ENCODE data around the gene TMEM31.

TMEM31 gene

DNA sequence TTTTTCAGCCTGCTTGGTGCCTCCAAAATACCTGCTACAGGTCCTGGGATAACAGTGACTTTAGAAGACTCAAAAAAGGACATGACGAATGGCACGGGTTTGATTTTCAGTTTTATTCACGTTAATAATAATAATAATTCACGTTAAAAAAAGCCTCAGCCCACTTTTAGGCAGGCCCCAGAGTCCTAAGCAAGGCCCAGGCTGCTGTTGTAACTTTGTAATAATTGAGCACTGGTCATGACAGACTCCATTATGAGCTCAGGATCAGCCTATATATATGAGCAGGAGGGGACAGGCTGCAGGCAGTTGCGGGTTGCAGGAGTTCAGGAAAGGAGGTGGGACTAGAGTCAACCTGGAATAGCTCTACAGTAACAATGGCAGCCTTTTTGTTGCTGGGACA lies at the start of gene TMEM31:
Gene TMEM31 (plus strand): TSS at position 301 of the 400 bp plus-strand sequence. CDS start 1,350 bp downstream, outside the sequence.
- DNase-seq, result no peak

DNA sequence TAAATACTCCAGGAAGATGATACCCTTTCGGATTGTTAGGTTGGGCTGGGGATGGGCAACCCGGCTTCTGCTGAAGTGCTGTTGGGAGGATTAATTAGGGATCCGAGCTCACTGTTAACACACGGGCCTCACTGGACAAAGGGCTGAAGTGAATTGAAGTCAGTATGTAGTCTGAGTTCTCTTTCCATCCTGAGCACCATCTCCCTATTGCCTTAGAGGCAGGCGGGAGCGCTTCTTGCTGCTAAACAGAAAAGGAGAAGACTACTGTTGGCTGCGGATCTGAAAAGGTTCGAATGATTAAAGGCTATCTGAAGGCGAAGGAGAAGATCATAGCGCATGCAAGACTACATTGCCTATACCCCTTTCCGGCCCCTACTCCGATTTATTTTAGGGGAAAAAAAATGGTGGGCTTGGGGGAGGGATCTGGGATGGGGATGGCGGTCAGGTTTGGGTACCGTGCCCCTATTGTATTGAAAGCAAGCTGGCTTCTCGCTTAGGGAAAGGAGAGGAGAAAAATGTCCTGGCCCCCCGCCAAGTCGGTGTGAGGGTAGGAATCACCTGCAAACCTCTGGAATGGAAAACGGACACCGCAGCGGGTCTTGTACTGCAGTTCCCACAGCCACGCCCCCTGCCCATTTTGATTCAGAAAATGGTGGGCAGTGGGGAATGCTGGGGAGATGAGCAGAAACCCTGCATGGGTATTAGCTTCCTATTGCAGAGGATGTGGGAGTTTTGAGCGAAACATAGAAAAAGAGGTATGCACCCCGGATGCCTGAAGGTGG lies 46.5 kb upstream of the TMEM31 start:
- no peak for DNase-seq

- DNase-seq, result no peak
Measured at GRCh38 chrX:103666202-103667107, 44.3 kb upstream of the TMEM31 start.

GRCh38 chrX:103669745-103670144 lies 41.0 kb upstream of the TMEM31 start:
- DNase-seq, result no peak

DNA sequence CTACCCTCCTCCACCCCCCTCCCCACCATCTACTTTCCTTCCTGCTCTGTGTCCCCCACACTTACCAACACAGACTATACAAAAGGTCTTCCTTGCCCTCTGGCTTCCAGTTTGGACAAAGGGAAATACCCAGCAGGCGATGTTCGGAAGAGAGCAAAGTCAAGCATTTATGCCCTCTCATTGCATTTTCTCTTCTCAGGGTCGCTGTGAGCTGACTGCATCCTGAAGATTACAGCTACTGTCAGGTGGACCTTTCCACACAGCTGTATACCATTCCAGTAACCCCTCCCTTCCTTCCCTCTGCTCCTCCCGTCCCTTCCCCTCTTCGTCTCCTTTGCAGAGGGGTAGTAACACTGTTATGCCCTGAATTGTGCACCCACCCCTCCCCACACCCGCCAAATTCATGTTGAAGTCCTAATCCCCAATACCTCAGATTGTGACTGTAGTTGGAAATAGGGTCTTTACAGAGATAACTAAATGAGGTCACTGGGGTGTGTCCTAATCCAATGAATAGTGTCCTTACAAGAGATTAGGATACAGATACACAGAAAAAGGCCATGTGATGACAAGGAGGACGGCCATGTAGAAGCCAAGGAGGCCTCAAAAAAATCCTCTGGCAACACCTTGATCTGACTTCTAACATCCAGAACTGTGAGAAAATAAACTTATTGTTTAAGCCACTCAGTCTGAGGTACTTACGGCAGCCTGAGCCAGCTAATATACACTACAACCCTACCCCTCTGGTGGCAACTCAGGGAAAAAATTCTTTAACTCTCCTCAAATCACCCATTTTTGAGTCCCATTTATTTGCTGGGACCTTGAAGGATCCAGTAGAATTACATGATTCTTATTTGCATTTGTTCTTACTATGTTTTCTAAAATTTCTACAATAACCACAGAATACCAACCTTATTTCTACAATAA lies 35.9 kb upstream of the TMEM31 start:
- no peak for DNase-seq

- no peak for DNase-seq
Measured at GRCh38 chrX:103678199-103678993, 32.3 kb upstream of the TMEM31 start.

- no peak for DNase-seq
Measured at GRCh38 chrX:103681443-103681842, 29.3 kb upstream of the TMEM31 start.

GRCh38 chrX:103685396-103685795 lies 25.3 kb upstream of the TMEM31 start:
- no peak for DNase-seq

DNA sequence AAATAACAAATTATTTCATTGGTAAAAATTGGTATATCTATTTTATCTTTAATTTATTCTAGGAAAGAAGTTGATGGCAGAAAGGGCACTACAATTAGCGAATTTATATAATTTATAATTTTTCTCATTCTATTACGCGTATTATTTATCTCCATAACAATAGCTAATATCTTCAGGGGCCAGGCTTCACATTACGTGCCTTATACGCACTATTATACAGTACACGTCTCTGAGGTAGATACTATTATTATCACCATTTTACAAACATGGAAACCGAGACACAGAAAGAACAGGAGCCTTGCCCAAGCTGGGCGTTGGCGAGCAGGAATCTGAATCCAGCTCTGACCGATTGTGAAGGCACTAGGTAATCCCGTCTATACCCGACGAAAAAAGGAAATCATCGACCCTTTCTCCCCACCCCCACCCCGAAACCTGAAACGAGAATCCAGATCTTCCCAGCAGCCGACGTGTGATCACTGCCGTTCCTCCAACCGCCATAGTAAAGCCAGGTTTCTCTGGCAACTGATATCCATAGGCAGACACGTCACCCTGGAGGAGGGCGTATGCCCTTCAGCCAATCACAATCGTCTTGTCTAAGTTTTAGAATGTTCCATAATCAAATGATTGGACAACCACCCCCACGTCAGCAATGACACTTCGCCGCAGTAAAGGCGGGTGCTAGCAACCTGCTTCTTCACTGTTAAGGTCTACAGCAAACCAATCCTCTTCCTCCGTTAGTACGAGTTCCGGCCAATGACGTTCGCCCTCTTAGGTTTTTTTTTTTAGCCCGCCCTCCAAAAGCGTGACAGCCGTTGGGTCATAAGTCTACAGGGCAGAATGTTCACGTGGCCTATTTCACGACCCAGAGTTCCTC lies 24.3 kb upstream of the TMEM31 start, which contains the start of gene MORF4L2:
Gene MORF4L2 (minus strand): TSS at position 501 of the 874 bp plus-strand sequence. CDS start 9,672 bp downstream, outside the sequence.
- DNase-seq, result peak; percentile 78 to 85

GRCh38 chrX:103687073-103687695 lies 23.5 kb upstream of the TMEM31 start:
- DNase-seq, result peak; percentile 85 to 88

DNA sequence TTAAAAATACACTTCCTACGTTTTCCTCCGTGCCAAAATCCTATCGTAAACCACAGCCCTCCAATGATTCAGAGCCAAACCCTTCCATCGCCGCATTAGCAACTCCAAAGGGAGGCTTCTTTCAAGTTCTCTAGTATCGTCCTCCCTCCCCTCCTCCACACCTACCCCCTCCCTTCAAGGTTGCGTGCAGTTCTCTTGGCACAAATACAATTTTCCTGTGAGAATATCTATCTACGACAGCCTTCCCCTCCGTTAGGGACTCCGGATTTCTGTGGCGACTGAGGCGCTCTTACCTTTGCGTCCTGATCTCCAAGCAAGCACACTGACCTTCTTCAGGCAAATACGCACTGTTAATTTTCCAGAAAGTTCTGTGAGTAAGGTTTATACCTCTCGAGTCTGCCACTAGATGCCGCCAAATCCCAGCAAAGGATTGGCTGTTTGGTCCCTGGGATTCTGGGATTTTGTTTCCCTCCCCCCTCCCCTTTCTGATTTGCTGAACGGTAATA lies 23.0 kb upstream of the TMEM31 start:
- DNase-seq, result peak; percentile 61 to 64

- peak in 1 of 2 experiments; percentile 19 for DNase-seq
Measured at GRCh38 chrX:103688946-103689345, 21.8 kb upstream of the TMEM31 start.

DNA sequence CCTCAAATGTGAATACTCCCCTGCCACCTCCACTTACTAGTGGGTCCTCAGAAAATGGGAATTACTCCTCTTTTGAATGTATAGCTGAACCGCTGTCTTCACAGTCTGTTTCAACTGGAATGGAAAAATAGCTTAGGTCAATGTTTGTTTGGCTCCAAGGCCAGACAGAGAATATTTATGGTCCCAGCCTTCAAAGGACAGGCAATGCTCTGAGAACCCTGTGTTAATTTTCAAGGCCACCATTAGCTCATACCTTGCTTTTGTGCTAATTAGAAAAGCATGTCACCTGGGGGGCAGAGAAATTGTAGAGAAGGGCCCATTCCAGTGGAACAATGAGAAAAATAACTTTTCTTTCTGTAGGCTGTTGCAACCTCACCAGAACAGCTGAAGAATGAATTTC lies 19.6 kb upstream of the TMEM31 start:
- DNase-seq, result no peak

GRCh38 chrX:103697687-103698086 lies 13.0 kb upstream of the TMEM31 start:
- DNase-seq, result no peak

DNA sequence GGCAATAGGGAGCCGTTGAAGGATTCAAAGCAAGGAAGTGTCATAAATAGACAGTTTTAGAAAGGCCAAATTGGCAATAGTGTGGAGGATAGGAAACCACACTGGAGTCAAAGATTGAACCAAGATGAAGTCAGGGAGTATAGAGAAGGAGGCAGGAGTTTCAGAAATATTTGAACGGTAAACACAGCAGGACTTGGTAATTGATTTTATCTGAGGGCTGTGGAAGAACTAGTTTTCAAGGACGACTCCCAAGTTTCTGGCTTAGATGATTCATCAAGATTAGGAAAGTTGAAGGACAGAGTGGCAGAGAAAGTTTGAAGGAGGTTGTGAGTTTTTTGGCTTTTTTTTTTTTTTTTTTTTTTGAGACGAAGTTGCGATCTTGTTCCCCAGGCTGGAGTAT lies 11.5 kb upstream of the TMEM31 start:
- no peak for DNase-seq

DNA sequence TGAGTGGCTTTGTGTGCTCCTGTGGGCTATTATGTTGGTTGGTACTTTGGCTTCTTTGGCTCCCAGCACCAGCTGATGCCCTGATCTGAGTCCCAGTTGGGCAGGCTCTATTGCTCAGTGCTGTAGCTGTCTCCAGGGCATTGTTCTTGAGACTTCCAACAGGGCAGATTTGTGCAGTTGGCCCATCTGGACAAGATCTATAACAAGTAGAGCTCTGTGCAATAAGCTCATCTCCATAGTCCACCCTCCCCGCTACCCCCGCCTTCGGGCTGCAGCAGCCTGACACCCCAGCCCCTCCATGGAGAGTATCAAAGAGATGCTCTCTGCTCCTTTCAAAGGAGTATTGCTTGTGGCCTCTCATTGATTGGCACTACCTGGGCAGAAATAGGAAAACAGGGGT lies 5.8 kb upstream of the TMEM31 start:
- DNase-seq, result no peak

- no peak for DNase-seq
Measured at GRCh38 chrX:103716962-103717361, 6.3 kb downstream of the TMEM31 start.

- DNase-seq, result no peak
Measured at GRCh38 chrX:103718120-103718519, 7.4 kb downstream of the TMEM31 start.

DNA sequence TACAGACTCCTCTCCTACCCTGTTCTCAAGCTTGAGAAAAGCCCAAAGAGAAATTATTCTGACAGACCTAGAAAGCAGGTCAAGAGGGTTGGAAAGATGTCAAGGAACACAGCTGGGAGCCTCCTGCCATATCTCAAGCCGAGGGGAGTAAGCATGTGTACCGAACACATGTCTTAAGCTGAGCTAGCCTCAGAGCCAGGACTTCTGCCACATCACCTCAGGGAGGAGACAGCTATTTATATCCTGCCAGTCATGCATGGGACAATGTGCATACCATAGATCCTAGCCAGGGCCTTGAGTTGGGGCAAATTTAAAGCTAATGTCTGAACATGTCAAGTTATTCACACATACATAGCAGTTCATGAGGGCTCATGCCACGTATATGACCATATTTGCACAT lies 11.8 kb downstream of the TMEM31 start:
- no peak for DNase-seq

GRCh38 chrX:103726477-103726876 lies 15.8 kb downstream of the TMEM31 start:
- no peak for DNase-seq

Data from activated T-cell treated with anti-CD3 and anti-CD28 coated beads, Interleukin-2, amount 50 U/mL, for 48 hours (primary cell).